Pons (tissue), 1 donor: ENCODE results near the gene SETD1A.

Experiments
- DNase-seq: peaks from one replicate; pipeline ENCODE4 v3.0.0-alpha.2; 2016; ENCODE audit warnings: low spot score

The SETD1A gene

DNA sequence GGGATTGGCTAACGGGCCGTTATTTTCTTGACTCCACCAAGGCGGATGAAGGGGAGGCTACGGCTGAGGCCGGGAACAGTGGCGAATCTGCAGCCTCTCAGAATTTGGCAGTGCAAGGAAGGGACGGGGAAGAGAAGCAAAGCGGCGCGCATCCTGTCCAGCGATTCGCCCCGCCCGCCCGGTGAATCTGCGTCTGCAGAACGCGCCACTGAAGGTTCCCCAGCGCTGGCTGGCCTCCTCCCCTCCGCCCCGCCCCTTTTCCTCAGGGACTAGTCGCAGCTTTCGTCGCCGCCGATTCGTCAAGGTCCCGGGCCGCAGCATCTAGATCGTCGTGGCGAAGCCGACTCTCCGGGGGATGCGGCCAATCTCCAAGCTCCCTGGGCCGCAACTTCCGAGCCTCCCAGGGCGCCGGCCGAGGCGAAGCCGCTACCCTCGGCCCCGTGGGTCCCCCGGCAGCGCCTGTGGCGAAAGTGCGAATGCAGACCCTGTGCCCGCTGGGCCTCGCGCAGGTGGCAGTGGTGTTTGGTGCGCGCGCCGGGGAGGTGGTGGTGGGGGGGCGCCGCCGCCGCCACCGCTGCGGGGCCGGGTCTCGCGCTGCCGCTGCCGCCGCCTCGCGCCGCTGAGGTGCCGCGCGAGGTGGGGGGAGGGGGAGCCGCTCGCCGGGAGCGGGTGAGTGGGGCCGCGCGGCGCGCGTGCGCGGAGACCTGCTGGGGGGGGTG is at the start of gene SETD1A:
Gene SETD1A (plus strand): TSS at position 299 of the 719 bp plus-strand sequence. CDS start 978 bp downstream, outside the sequence.
- DNase-seq = peak; percentile 88

DNA sequence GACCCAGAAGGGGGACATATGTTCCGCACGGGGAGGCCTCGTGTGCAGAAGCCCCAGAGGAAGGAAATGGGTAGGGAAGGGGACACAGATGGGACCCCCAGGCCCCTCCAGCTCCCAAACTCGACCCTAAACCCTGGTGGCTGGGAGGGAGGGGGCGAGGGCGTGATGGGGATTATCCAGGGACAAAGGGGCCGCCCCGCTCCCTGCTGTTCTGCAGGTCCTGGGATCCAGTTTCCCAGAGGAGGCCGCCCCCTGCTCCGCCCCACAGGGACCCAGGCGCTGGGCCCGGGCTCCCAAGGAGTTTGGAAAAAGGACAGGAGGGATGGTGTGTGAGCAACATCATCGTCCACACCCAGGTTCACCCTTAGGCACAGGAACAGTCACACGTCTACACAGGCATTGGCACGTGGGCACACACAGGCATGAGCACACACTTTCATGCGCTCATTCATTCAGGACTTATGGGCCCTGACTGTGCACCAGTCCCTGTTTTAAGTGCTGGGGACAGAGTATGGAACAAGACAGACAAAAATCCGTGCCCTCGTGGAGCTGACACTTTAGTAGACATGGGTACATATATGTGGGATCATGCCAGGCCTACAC is 47.0 kb upstream of the SETD1A start:
- DNase-seq = no peak

DNA sequence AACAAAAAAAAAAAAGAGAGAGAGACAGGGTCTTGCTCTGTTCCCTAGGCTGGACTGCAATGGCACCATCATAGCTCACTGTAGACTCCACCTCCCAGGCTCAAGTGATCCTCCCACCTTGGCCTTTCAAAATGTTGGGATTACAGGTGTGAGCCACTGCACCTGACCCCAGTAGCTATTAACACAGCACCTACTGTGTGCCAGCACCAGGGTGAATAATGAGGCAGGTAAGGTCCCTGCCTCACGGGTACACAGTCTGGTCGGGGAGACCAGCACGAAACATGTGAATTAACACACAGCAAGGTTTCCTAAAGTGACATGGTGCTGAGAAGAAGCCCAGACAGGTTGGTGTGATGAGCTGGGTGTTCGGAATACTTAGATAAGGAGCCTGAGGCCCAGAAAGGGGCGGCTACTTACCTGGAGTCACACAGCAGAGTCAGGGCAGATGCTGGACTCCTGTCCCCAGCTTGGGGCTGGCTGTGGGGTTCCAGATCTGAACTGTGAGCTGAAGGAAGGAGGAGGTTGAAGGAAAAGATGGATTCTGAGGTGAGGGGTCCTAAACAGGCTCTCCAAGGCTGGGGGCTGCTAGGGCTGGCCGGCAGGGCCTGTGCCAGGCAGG is 44.7 kb upstream of the SETD1A start:
- no peak for DNase-seq

DNA sequence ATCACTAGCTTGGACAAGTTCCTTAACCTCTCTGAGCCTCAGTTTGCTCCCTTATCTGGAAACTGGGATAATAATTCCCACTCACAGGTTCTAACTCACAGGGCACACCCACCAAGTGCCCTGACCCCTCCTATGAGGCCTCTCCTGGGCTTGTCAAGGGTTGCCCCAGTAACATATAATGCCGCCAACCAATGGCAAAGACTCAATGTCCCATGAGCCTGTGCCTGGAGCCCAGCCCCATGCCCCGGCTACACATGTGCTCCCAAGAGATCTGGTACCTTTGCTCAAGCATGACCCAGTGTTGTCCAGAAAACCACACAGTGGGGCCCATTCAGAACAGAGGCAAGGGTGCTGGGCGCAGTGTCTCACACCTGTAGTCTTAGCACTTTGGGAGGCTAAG is 42.7 kb upstream of the SETD1A start:
- no peak for DNase-seq

DNA sequence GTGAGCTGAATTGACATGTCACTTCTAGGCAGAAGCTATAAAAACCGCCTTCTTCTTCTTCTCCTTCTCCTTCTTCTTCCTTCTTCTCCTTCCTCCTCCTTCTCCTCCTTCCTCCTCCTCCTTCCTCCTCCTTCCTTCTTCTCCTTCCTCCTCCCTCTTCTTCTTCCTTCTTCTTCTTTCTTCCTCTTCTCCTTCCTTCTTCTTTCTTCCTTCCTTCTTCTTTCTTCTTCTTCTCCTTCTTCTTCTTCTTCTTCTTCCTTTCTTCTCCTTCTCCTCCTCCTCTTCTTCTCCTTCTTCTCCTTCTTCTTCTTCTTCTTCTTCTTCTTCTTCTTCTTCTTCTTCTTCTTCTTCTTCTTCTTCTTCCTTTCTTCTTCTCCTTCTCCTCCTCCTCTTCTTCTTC is 38.9 kb upstream of the SETD1A start:
- no peak for DNase-seq

DNA sequence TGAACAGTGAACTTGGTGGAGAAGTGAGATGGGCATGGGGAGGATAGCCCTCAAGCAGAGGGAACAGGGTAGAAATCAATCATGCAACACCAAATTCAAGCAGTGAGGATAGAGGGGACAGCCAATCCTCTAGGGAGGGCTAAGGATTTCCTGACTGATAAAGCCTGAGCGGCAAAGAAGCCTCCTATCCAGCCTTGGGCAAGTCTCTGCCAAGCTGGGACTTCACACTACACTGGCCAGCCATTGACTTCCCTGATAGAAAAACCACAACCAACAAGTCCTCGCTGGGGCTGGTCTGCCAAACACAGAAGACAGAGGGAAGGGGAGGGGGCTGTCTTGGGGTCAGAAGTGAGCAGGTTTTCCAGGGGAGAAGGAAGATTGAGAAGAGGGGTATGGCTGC is 36.7 kb upstream of the SETD1A start:
- DNase-seq = no peak

DNA sequence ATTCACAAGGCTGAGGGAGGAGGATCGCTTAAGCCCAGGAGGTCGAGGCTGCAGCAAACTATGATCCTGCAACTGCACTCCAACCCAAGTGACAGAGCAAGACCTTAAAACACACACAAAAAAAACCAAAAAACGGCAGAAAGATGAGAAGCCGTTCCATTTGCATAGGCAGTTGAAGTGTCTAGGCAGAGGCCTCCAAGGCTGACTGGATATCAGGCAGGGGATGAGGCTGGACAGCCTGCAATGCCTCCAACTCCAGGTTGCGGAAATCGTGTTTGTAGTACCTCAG is 36.2 kb upstream of the SETD1A start:
- DNase-seq = no peak

DNA sequence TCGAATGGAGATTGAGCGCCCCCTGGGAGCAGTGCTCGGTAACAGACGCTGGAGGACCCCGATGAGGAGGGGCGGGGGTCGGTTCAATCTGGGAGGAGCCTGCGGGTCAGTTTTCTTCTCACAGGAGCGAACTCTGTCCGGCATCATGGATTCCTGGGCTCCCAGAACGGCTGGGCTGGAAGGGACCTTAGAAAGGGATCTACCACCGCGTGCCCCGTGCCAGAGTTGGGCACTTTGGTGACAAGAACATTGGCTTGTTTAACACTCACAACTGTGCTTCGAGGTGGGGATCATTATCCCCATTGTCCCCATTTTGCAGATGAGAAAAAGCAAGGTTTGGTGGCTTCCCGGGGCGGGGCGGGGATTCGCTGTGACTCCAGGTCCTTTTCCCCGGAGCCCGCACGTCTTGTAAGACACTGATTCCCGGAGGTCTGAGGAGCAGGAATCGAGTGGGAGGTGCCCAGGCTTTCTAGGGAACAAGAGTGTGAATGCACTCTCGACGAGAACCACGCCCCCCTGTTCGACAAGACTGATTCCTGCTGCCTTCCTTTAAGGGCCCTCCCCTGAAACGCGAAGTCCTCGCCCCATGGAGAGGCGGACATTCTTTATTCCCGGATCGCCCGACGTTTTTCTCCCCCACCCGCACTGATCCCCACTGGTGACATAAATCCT is 35.7 kb upstream of the SETD1A start:
- DNase-seq = peak; percentile 88

DNA sequence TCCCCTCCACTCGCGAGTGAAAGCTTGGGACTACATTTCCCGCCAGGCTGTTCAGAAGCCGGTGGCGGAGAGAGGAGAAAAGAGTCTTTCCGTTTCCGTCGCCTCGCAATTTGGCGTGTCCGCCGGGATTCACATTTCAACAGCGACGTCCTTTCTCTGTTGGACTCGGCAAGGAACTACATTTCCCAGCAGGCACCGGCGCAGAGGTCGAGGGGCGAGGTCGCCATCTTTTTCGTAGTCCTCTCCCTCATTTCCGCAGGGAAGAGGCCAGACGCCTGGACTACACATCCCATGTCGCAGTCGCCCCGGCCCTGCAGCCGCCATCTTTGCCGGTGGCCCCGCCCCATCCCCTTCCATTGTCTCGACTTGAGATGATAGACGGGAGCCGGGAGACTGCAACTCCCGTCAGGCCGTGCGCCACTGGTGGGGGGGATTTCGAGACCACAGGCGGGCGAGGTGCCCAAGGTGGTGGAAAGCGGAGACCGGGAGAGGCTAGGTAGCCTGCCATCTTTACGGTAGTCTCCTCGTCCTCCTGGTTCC is 35.1 kb upstream of the SETD1A start:
- DNase-seq = peak; percentile 100

DNA sequence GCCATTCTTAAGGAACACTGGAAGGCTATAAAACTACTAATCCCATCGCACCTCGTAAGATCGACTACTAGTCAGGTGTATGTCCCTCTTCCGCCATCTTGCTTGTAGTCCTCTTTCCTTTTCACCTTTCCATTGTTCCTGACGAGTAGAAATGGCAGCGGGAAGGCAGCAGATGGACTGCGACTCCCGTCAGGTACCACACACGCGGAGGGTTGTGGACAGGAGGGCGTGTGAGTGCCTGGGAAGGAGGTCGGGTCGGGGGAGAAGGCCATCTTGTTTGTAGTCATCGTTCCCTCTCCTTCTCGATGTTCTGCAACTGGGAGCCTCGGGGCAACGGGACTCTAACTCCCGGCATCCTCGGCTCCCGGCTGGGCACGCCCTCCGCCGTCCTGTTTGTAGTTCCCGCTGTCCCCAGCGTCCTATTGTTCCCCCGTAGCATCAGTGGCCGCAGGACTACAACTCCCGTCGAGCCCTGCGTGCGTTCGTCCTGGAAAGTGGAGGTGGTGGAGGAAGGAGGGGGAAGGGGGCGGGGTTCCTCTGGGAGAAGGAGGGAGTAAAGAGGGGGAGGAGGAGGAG is 34.5 kb upstream of the SETD1A start:
- DNase-seq = peak; percentile 100

DNA sequence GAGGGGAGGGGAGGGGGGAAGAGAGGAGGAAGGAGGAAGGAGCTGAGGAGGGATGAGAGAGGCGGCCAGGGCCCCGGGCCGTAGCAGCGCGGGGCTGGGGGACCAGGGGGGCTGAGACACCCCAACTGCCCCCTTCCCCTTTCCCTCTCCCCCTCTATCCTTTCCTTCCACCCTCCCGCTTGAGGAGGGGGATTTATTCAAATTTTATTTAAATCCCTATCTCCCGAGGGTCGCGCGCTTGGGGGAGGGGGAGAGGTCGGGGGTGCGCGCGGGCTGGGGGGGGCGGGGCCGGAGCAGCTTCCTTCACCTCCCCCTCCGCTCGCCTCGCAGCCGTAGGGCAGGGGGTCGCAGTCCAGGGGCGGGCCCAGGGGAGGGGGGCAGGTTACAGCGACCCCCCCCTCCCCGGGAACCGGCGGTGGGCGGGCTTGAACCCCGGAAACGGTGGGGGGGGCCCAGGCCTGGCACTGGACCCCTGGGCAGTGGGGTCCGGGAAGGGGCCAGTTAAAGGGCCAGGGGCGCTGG is 33.9 kb upstream of the SETD1A start, which contains the start of gene FBXL19:
Gene FBXL19 (plus strand): TSS at position 19 of the 522 bp plus-strand sequence. CDS start 2,183 bp downstream, outside the sequence.
- no peak for DNase-seq

DNA sequence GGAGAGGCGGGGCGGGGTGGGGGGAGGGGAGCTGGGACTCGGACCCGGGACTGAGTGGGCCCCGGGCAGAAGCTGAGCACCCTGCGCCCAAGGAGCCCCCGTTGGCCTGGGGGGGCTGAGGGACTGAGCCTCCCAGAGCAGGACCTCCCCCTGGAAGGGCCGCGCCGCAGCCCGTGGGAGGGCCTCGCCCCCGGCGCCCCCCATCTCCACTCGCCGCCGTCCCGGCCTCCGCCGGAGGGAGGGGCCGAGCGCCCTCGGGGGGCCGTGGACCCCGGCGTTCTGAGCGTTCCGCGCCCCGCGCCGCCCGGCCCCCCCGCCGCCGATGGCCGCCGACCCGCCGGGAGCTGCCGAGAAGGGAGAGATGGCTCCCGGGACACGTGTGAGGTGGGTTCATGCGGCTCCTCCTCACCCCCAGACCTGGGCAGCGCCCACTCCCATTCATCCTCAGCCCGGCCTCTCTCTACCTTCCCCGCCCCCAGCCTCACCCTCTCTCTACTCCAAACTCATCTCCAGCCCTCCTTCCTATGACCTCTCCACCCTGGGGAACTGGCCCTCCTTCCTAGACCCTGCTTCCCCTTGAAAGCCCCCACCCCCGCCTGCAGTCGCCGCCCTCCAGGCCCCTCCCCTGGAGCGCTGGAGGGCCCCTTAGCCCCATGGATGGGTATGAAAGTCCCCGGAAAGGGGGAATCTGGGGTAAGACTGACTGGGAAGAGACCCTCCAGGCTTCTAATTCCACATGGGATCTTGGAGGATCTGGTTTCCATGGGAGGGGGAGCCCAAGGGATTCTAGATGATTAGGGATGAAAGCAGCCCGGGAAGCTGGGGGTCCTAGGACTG is 33.3 kb upstream of the SETD1A start:
- no peak for DNase-seq

DNA sequence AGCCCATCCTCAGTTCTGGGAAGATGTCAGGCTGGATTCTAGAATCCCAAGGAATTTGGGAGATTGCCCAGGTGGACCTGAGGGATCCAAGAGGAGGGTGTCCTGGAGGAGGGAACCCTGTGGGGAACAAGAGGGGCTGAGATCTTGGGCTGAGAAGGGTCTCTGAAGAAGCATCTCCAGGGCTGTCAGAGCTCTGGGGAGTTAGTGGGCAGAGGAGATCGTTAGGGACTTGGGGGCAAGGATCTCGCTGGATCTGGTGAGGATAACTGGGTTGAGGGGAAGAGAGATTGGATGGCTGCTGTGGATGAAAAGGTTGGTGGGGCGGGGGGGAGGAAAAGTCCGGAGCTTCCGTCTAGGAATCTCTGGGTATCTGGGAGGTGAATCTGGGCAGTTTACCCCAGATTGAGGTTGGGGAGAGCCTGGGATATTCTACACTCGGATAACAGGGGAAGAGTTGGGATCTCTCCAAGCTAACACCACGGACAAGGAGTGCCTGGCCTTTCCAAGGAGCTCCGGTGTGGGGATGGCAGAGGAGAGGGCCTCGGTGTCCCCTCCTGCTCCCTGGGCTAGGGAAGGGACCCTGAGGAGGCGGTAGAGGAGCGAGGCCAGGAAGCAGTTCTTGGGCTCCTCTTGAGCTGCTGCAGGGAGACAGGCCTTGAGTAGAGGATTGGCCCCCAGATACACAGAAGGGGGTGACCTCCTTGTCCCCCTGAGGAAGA is 32.5 kb upstream of the SETD1A start:
- DNase-seq = no peak

DNA sequence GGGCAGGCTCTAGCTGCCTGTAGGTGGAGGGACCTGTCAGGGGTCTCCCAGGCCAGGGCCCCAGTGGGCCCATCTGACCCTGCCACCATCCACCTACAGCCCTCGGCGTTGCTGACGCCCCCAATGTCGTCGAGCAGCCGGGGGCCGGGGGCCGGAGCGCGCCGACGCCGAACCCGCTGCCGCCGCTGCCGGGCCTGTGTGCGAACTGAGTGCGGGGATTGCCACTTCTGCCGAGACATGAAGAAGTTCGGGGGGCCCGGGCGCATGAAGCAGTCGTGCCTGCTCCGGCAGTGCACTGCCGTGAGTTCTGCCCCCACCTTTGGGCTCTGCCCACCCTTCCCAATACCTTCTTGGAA is 31.9 kb upstream of the SETD1A start:
- DNase-seq = no peak

DNA sequence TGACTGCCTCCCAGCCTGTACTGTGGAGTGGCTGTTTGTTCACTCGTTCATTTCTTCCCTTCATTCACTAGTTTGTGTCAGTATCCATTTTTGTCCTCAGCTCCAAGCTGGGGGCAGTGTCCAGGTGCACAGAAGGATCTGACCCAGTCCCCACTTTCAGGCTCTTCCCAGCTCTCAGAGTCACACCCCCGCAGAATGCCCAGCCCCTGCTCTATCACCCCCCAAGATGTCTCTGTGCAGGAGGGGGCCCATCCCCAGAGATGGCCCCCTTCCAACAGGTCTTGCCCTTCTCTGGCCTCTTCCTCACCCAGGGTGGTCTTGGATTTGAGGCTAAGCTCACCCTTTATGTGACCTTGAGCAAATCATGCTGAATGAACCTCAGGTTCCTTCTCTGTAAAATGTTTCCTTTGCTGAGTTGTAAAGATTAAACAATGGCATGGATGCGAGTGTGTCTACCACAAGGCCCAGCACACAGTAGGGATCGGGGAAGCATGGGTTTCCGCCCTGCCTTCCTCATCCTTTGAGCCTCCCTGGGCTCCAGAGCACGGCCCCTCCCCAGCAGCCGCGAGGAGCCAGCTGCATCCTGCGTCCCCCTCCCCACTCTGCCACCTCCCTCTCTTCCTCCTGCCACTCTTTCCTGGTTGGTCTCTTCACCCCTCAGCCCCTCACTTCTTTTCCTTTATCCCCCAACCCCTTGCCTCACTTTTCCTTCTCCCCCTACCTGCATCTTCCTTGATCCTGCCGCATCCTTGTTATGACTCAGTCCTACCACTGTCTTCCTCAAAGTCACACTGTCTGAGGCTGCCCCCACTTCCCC is 31.4 kb upstream of the SETD1A start:
- no peak for DNase-seq

DNA sequence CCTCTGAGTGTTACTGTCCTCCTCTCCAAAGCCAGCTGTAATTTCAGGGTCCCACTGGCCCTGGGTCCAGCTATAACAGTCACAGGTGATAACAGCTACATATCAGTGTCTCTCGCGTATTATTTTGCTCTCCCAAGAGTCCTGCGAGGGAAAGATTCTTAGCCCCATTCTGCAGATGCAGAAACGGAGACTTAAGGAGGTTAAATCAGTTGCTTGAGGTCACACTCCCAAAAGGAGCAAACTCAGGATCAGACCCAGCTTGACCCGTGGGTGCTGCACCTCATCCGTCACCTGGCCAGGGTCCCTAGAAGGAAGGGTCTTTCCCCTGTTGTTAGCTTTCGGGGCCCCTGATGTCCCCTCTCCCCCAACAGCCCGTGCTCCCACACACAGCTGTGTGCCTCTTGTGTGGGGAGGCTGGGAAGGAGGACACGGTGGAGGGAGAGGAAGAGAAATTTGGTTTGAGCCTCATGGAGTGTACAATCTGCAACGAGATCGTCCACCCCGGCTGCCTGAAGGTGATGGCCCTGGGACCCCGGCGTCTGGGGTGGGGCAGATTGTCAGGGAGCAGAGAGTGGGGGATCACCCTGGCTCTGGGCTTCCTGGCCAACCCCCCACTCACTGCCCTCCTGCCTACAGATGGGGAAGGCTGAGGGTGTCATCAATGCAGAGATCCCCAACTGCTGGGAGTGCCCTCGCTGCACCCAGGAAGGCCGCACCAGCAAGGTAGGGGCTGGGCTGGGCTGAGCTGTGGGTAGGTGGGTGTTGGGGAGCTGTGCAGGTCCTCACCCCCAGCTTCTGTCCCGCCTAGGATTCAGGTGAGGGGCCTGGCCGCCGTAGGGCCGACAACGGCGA is 30.4 kb upstream of the SETD1A start:
- no peak for DNase-seq

DNA sequence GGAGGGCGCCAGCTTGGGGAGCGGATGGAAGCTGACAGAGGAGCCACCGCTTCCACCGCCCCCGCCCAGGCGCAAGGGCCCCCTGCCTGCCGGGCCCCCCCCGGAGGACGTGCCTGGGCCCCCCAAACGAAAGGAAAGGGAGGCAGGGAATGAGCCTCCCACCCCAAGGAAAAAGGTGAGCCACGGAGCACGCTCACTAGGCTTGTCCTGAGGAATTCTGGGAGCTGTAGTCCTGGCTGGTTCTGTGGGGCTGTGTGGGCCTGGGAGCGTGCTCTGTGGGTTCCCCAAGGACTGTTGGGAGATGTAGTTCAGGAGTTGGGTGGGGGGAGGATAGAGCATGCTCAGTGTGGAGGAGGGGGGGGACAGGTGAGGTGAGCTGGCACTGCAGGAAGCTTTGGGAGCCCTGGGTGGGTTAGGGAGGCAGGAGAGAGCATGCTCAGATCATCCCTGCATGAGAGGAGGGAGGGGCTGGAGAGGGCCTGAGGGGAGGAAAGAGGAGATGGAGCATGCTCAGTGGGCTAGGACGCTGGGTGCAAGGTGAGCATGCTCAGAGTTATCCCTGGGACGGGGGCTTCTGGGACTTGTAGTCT is 29.7 kb upstream of the SETD1A start:
- DNase-seq = peak; percentile 77

DNA sequence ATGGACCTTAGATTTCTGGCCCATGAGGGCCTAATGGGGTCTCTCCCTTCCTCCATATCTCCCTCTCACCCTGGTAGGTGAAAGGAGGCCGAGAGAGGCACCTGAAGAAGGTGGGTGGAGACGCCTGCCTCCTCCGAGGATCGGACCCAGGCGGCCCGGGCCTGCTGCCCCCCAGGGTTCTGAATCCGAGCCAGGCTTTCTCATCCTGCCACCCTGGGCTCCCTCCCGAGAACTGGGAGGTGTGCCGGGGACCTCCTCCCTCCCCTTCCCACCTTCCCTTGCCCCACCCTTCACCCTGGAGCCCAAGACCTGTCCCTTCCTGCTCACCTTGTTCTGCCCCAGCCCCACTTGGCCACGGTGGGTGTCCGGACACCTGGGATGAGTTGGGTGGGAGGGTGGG is 29.2 kb upstream of the SETD1A start:
- no peak for DNase-seq
